ENCODE measurements around the gene CYTH3.
"Not testable (repeated sequence)": the region's sequence is repeated elsewhere in the genome, so short reads cannot be mapped to it uniquely, and the experiment has no call there.

Gene CYTH3

GRCh38 chr7:6284055-6284400 lies 11.6 kb upstream of the CYTH3 start:
- Histone ChIP-seq H3K27me3 (ENCODE audit: control insufficient read depth in 1 of 2, insufficient read depth in 2 of 2, low read length in 2 of 2) (no peaks in the 10 kb centered on the region), H3K27ac (ENCODE audit: low read depth, low read length) (no peak overlapping the region), H3K4me1 (ENCODE audit: control insufficient read depth in 1 of 2, insufficient read depth in 2 of 2, low read length in 2 of 2) (no peaks in the 10 kb centered on the region), H3K9ac (ENCODE audit: low read depth in 1 of 2, low read length in 2 of 2) (no peak overlapping the region), H3K9me3 (ENCODE audit: control insufficient read depth in 1 of 2, low read length in 2 of 2) (no peaks in the 10 kb centered on the region), H3K4me3 (ENCODE audit: low read depth in 1 of 2, low read length in 2 of 2) (no peak overlapping the region), H3K36me3 (ENCODE audit: control insufficient read depth in 1 of 2, insufficient read depth in 2 of 2, low read length in 2 of 2) (no peaks in the 10 kb centered on the region)

GRCh38 chr7:6283391-6284054 lies 11.1 kb upstream of the CYTH3 start:
- not testable (repeated sequence) for H3K9me3 ChIP-seq (ENCODE audit: control insufficient read depth in 1 of 2, low read length in 2 of 2); H3K36me3 ChIP-seq (ENCODE audit: control insufficient read depth in 1 of 2, insufficient read depth in 2 of 2, low read length in 2 of 2); H3K9ac ChIP-seq (ENCODE audit: low read depth in 1 of 2, low read length in 2 of 2); H3K4me1 ChIP-seq (ENCODE audit: control insufficient read depth in 1 of 2, insufficient read depth in 2 of 2, low read length in 2 of 2); H3K27ac ChIP-seq (ENCODE audit: low read depth, low read length); H3K4me3 ChIP-seq (ENCODE audit: low read depth in 1 of 2, low read length in 2 of 2); H3K27me3 ChIP-seq (ENCODE audit: control insufficient read depth in 1 of 2, insufficient read depth in 2 of 2, low read length in 2 of 2)

GRCh38 chr7:6279937-6280336 lies 7.5 kb upstream of the CYTH3 start:
- Histone ChIP-seq H3K36me3 (ENCODE audit: control insufficient read depth in 1 of 2, insufficient read depth in 2 of 2, low read length in 2 of 2) (no peaks in the 10 kb centered on the region), H3K27me3 (ENCODE audit: control insufficient read depth in 1 of 2, insufficient read depth in 2 of 2, low read length in 2 of 2) (no peaks in the 10 kb centered on the region), H3K4me3 (ENCODE audit: low read depth in 1 of 2, low read length in 2 of 2) (no peak overlapping the region), H3K27ac (ENCODE audit: low read depth, low read length) (no peak overlapping the region), H3K9ac (ENCODE audit: low read depth in 1 of 2, low read length in 2 of 2) (no peak overlapping the region), H3K9me3 (ENCODE audit: control insufficient read depth in 1 of 2, low read length in 2 of 2) (no peaks in the 10 kb centered on the region), H3K4me1 (ENCODE audit: control insufficient read depth in 1 of 2, insufficient read depth in 2 of 2, low read length in 2 of 2) (no peaks in the 10 kb centered on the region)

- no peaks in the 10 kb centered on the region for H3K4me1 ChIP-seq (ENCODE audit: control insufficient read depth in 1 of 2, insufficient read depth in 2 of 2, low read length in 2 of 2)
- no peaks in the 10 kb centered on the region for H3K9me3 ChIP-seq (ENCODE audit: control insufficient read depth in 1 of 2, low read length in 2 of 2)
- H3K4me3 ChIP-seq (ENCODE audit: low read depth in 1 of 2, low read length in 2 of 2): no peak overlapping the region
Observed at GRCh38 chr7:6279341-6279740, 6.9 kb upstream of the CYTH3 start.

GRCh38 chr7:6278749-6279310 lies 6.4 kb upstream of the CYTH3 start:
- Histone ChIP-seq H3K27ac (ENCODE audit: low read depth, low read length) (no peak overlapping the region), H3K9me3 (ENCODE audit: control insufficient read depth in 1 of 2, low read length in 2 of 2) (no peaks in the 10 kb centered on the region), H3K27me3 (ENCODE audit: control insufficient read depth in 1 of 2, insufficient read depth in 2 of 2, low read length in 2 of 2) (no peaks in the 10 kb centered on the region)

More at GRCh38 chr7:6279341-6279740, 6.9 kb upstream of the CYTH3 start:
- no peaks in the 10 kb centered on the region for H3K36me3 ChIP-seq (ENCODE audit: control insufficient read depth in 1 of 2, insufficient read depth in 2 of 2, low read length in 2 of 2)
- H3K9ac ChIP-seq (ENCODE audit: low read depth in 1 of 2, low read length in 2 of 2): no peak overlapping the region
- H3K27ac ChIP-seq (ENCODE audit: low read depth, low read length): no peak overlapping the region
- no peaks in the 10 kb centered on the region for H3K27me3 ChIP-seq (ENCODE audit: control insufficient read depth in 1 of 2, insufficient read depth in 2 of 2, low read length in 2 of 2)

GRCh38 chr7:6277476-6277875 lies 5.1 kb upstream of the CYTH3 start:
- Histone ChIP-seq H3K4me3 (ENCODE audit: low read depth in 1 of 2, low read length in 2 of 2) (no peak overlapping the region), H3K36me3 (ENCODE audit: control insufficient read depth in 1 of 2, insufficient read depth in 2 of 2, low read length in 2 of 2) (no peaks in the 10 kb centered on the region), H3K27me3 (ENCODE audit: control insufficient read depth in 1 of 2, insufficient read depth in 2 of 2, low read length in 2 of 2) (no peaks in the 10 kb centered on the region), H3K4me1 (ENCODE audit: control insufficient read depth in 1 of 2, insufficient read depth in 2 of 2, low read length in 2 of 2) (peaks cover 10 to 11% of the 10 kb centered on the region in 2 donors), H3K27ac (ENCODE audit: low read depth, low read length) (no peak overlapping the region), H3K9ac (ENCODE audit: low read depth in 1 of 2, low read length in 2 of 2) (no peak overlapping the region), H3K9me3 (ENCODE audit: control insufficient read depth in 1 of 2, low read length in 2 of 2) (no peaks in the 10 kb centered on the region)

More at GRCh38 chr7:6278749-6279310, 6.4 kb upstream of the CYTH3 start:
- H3K9ac ChIP-seq (ENCODE audit: low read depth in 1 of 2, low read length in 2 of 2): no peak overlapping the region
- H3K4me1 ChIP-seq (ENCODE audit: control insufficient read depth in 1 of 2, insufficient read depth in 2 of 2, low read length in 2 of 2): no peaks in the 10 kb centered on the region
- no peaks in the 10 kb centered on the region for H3K36me3 ChIP-seq (ENCODE audit: control insufficient read depth in 1 of 2, insufficient read depth in 2 of 2, low read length in 2 of 2)
- H3K4me3 ChIP-seq (ENCODE audit: low read depth in 1 of 2, low read length in 2 of 2): no peak overlapping the region

- Histone ChIP-seq H3K27me3 (ENCODE audit: control insufficient read depth in 1 of 2, insufficient read depth in 2 of 2, low read length in 2 of 2) (no peaks in the 10 kb centered on the region), H3K4me3 (ENCODE audit: low read depth in 1 of 2, low read length in 2 of 2) (no peak overlapping the region), H3K27ac (ENCODE audit: low read depth, low read length) (no peak overlapping the region), H3K4me1 (ENCODE audit: control insufficient read depth in 1 of 2, insufficient read depth in 2 of 2, low read length in 2 of 2) (peaks cover 10 to 11% of the 10 kb centered on the region in 2 donors), H3K9me3 (ENCODE audit: control insufficient read depth in 1 of 2, low read length in 2 of 2) (no peaks in the 10 kb centered on the region), H3K9ac (ENCODE audit: low read depth in 1 of 2, low read length in 2 of 2) (no peak overlapping the region), H3K36me3 (ENCODE audit: control insufficient read depth in 1 of 2, insufficient read depth in 2 of 2, low read length in 2 of 2) (no peaks in the 10 kb centered on the region)
Observed at GRCh38 chr7:6276911-6277408, 4.5 kb upstream of the CYTH3 start.

GRCh38 chr7:6274743-6275142 lies 2.3 kb upstream of the CYTH3 start:
- Histone ChIP-seq H3K4me3 (ENCODE audit: low read depth in 1 of 2, low read length in 2 of 2) (no peak overlapping the region), H3K27ac (ENCODE audit: low read depth, low read length) (no peak overlapping the region), H3K27me3 (ENCODE audit: control insufficient read depth in 1 of 2, insufficient read depth in 2 of 2, low read length in 2 of 2) (peaks cover 0 to 5% of the 10 kb centered on the region in 2 donors), H3K4me1 (ENCODE audit: control insufficient read depth in 1 of 2, insufficient read depth in 2 of 2, low read length in 2 of 2) (peaks cover 20 to 30% of the 10 kb centered on the region in 2 donors), H3K9ac (ENCODE audit: low read depth in 1 of 2, low read length in 2 of 2) (no peak overlapping the region), H3K9me3 (ENCODE audit: control insufficient read depth in 1 of 2, low read length in 2 of 2) (no peaks in the 10 kb centered on the region), H3K36me3 (ENCODE audit: control insufficient read depth in 1 of 2, insufficient read depth in 2 of 2, low read length in 2 of 2) (no peaks in the 10 kb centered on the region)

GRCh38 chr7:6273917-6274630 lies 1.6 kb upstream of the CYTH3 start:
- H3K4me3 ChIP-seq (ENCODE audit: low read depth in 1 of 2, low read length in 2 of 2): no peak overlapping the region
- H3K36me3 ChIP-seq (ENCODE audit: control insufficient read depth in 1 of 2, insufficient read depth in 2 of 2, low read length in 2 of 2): no peaks in the 10 kb centered on the region
- H3K27me3 ChIP-seq (ENCODE audit: control insufficient read depth in 1 of 2, insufficient read depth in 2 of 2, low read length in 2 of 2): peaks cover 0 to 5% of the 10 kb centered on the region in 2 donors
- H3K9ac ChIP-seq (ENCODE audit: low read depth in 1 of 2, low read length in 2 of 2): no peak overlapping the region
- H3K27ac ChIP-seq (ENCODE audit: low read depth, low read length): no peak overlapping the region
- no peaks in the 10 kb centered on the region for H3K9me3 ChIP-seq (ENCODE audit: control insufficient read depth in 1 of 2, low read length in 2 of 2)
- H3K4me1 ChIP-seq (ENCODE audit: control insufficient read depth in 1 of 2, insufficient read depth in 2 of 2, low read length in 2 of 2): peaks cover 27 to 37% of the 10 kb centered on the region in 2 donors

- peaks cover 33 to 43% of the 10 kb centered on the region in 2 donors for H3K4me1 ChIP-seq (ENCODE audit: control insufficient read depth in 1 of 2, insufficient read depth in 2 of 2, low read length in 2 of 2)
- H3K27ac ChIP-seq (ENCODE audit: low read depth, low read length): no peak overlapping the region
- peak overlapping the region; percentile 60 to 74 for H3K4me3 ChIP-seq (ENCODE audit: low read depth in 1 of 2, low read length in 2 of 2)
- peaks cover 0 to 5% of the 10 kb centered on the region in 2 donors for H3K27me3 ChIP-seq (ENCODE audit: control insufficient read depth in 1 of 2, insufficient read depth in 2 of 2, low read length in 2 of 2)
- no peaks in the 10 kb centered on the region for H3K36me3 ChIP-seq (ENCODE audit: control insufficient read depth in 1 of 2, insufficient read depth in 2 of 2, low read length in 2 of 2)
- H3K9ac ChIP-seq (ENCODE audit: low read depth in 1 of 2, low read length in 2 of 2): no peak overlapping the region
- H3K9me3 ChIP-seq (ENCODE audit: control insufficient read depth in 1 of 2, low read length in 2 of 2): no peaks in the 10 kb centered on the region
Observed at GRCh38 chr7:6273380-6273837, 985 bp upstream of the CYTH3 start.

Measured in duodenal mucosa (tissue), 2 donors.